ENCODE data around the gene SOD3. TPM values are rescaled to one million over a fixed set of nuclear protein-coding genes. Genes with fewer than 3 reads are reported as not detected.

Gene SOD3
- total and polyA plus RNA-seq, 2 of the 8 experiments (the other 6 are each of a cell fraction or from before 2014, with no cell fraction given), result 4.9 TPM

DNA sequence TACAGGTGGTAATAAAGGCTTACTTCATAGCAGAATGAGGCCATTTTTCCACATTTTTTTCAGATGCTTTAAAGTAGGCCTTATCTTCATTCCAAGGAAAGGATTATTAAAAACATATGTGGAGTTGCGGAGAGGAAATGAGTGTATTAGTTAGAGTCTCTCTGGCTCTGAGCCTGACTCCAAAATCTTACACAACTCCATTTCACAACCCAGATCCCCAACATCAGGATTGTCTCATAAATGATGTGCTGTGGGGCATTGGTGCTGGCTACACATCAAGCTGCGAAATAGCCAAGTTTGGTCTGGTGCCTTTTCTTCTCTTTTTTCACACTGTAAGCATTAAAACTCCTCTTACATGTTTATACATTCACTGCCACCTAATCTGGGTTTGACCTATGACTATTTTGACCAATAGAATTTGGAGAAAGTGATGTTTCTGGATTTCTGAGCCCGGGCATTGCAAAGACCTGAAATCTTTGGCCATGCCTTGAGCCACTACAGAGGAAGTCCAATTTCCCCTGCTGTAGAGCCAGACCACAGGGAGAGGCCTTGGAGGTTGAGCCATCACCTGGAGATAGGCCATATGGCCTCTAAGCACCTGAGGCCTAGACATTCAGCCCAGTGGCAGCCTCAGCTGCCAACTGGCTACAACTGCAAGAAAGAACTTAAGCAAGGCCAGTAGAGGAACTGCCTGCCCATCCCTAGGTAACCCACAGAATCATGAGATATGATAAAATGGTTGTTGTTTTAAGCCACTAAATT is 16.7 kb upstream of the SOD3 start (continued):
- TF ChIP-seq RAD21 (IDR thresholded peaks at IDR 0.05 in 1 of 2, conservative IDR thresholded peaks at IDR 0.05 in 1 of 2; ENCODE audit: low read depth in 2 of 2, low read length in 2 of 2), result no peak
- no peak for TF ChIP-seq CHD1 (IDR thresholded peaks at IDR 0.05; ENCODE audit: low read depth, low read length)
